Neural cell (in vitro differentiated cells): Measurements from ENCODE around the gene CTSK. TPM values are rescaled to one million over a fixed set of nuclear protein-coding genes. Genes with fewer than 3 reads are reported as not detected.
"Not testable (repeated sequence)": the region's sequence is repeated elsewhere in the genome, so short reads cannot be mapped to it uniquely, and the experiment has no call there.

ENCODE experiments used
- H2AFZ ChIP-seq: fragments of 200-600, 300-800 bp; sonication (generic), shearing (Covaris generic); 2 replicates; pipeline ENCODE4 v1.6.0; 2014; ENCODE audit warnings: low read depth, mild to moderate bottlenecking, antibody characterized with exemption, low read length, moderate library complexity
- H3F3A ChIP-seq: fragments of 200-600 bp; shearing (Covaris generic); 2 replicates; pipeline ENCODE4 v1.6.1; 2016; ENCODE audit warnings: mild to moderate bottlenecking, moderate library complexity, mixed read lengths, antibody characterized with exemption, low read length; ENCODE audit not compliant: insufficient read depth, poor library complexity, severe bottlenecking
- H3K27ac ChIP-seq: fragments of 200-600, 300-800 bp; sonication (generic), shearing (Covaris generic); 2 replicates; pipeline ENCODE4 v1.5.1; 2014; ENCODE audit warnings: mild to moderate bottlenecking, low read length, moderate library complexity
- H3K27me3 ChIP-seq: fragments of 300-800, 200-600 bp; sonication (generic), shearing (Covaris generic); 2 replicates; pipeline ENCODE4 v1.6.0; 2014; ENCODE audit warnings: mild to moderate bottlenecking, low read depth, low read length, moderate library complexity; ENCODE audit not compliant: insufficient read depth
- H3K36me3 ChIP-seq: fragments of 300-800, 200-600 bp; sonication (generic), shearing (Covaris generic); 2 replicates; pipeline ENCODE4 v1.5.1; 2014; ENCODE audit warnings: mild to moderate bottlenecking, antibody characterized with exemption, low read length, moderate library complexity; ENCODE audit not compliant: insufficient read depth
- H3K4me2 ChIP-seq: fragments of 300-800, 200-600 bp; sonication (generic), shearing (Covaris generic); 2 replicates; pipeline ENCODE4 v1.6.0; 2014; ENCODE audit warnings: mild to moderate bottlenecking, low read length
- H3K4me3 ChIP-seq: fragments of 300-800, 200-600 bp; sonication (generic), shearing (Covaris generic); 2 replicates; pipeline ENCODE4 v1.5.1; 2014; ENCODE audit warnings: mild to moderate bottlenecking, low read length, moderate library complexity
- H3K79me2 ChIP-seq: fragments of 200-600 bp; shearing (Covaris generic); replicated peaks from 2 replicates; pipeline ENCODE4 v1.6.0; 2014; ENCODE audit warnings: mild to moderate bottlenecking, low read length, moderate library complexity; ENCODE audit not compliant: insufficient read depth
- H3K9ac ChIP-seq: fragments of 300-800, 200-600 bp; sonication (generic), shearing (Covaris generic); 2 replicates; pipeline ENCODE4 v1.6.1; 2016; ENCODE audit warnings: mild to moderate bottlenecking, low read length, mixed read lengths
- H3K9me2 ChIP-seq: fragments of 200-600 bp; shearing (Covaris generic); 2 replicates; pipeline ENCODE4 v1.6.1; 2016; ENCODE audit warnings: mild to moderate bottlenecking, low read length, mixed read lengths; ENCODE audit not compliant: insufficient read depth
- H3K9me3 ChIP-seq: fragments of 200-600, 300-800 bp; sonication (generic), shearing (Covaris generic); 2 replicates; pipeline ENCODE4 v1.6.1; 2016; ENCODE audit warnings: mild to moderate bottlenecking, mixed run types, low read length, moderate library complexity, mixed read lengths
- H4K20me1 ChIP-seq: fragments of 200-600 bp; shearing (Covaris generic); 2 replicates; pipeline ENCODE4 v1.6.1; 2016; ENCODE audit warnings: mild to moderate bottlenecking, mixed run types; ENCODE audit not compliant: insufficient read depth
- CTCF ChIP-seq: fragments of 450-650 bp; IDR thresholded peaks from 2 replicates; pipeline ENCODE4 v1.5.1; 2014; ENCODE audit warnings: antibody characterized with exemption, mild to moderate bottlenecking, moderate library complexity; ENCODE audit not compliant: poor library complexity, severe bottlenecking
- EP300 ChIP-seq: fragments of 450-650 bp; conservative IDR thresholded peaks from 2 replicates; pipeline ENCODE4 v1.6.1; 2014; ENCODE audit warnings: antibody characterized with exemption, mild to moderate bottlenecking, moderate library complexity; ENCODE audit not compliant: poor library complexity, severe bottlenecking
- EZH2 ChIP-seq: fragments of 200-600, 300-800 bp; shearing (Covaris generic), sonication (generic); IDR thresholded peaks from 2 replicates; pipeline ENCODE4 v1.6.1; 2014; ENCODE audit warnings: antibody characterized with exemption, low read length, borderline replicate concordance, mild to moderate bottlenecking; ENCODE audit not compliant: insufficient read depth, poor library complexity, severe bottlenecking
- MXI1 ChIP-seq: fragments of 450-650 bp; conservative IDR thresholded peaks from 2 replicates; pipeline ENCODE4 v1.6.1; 2014; ENCODE audit warnings: antibody characterized with exemption, mild to moderate bottlenecking; ENCODE audit not compliant: poor library complexity, severe bottlenecking
- POLR2AphosphoS5 ChIP-seq: IDR thresholded peaks from 2 replicates; pipeline ENCODE4 v1.6.1; 2012
- RAD21 ChIP-seq: fragments of 450-650 bp; conservative IDR thresholded peaks from 2 replicates; pipeline ENCODE4 v1.6.1; 2014; ENCODE audit warnings: antibody characterized with exemption, mild to moderate bottlenecking, moderate library complexity
- REST ChIP-seq: IDR thresholded peaks from 2 replicates; pipeline ENCODE4 v1.6.1; 2012; ENCODE audit warnings: borderline replicate concordance
- SMC3 ChIP-seq: fragments of 450-650 bp; conservative IDR thresholded peaks from 2 replicates; pipeline ENCODE4 v1.6.1; 2014; ENCODE audit warnings: antibody characterized with exemption, mild to moderate bottlenecking, moderate library complexity; ENCODE audit not compliant: poor library complexity
- TAF1 ChIP-seq: IDR thresholded peaks from 2 replicates; pipeline ENCODE4 v1.6.1; 2012; ENCODE audit warnings: low read depth
- polyA plus RNA-seq: library from polyadenylated mRNA; depleted of rRNA; stranded (reverse); fragments of >200 nt; gene quantifications from 2 replicates; pipeline ENCODE4 v1.2.3, GENCODE V29; 2014

CTSK gene
- polyA plus RNA-seq, 1 donor from 2014 or later, result 8.0 TPM

GRCh38 chr1:150836129-150836773 is 28.2 kb upstream of the CTSK start:
- Histone ChIP-seq H3K79me2 (no peaks in the 10 kb centered on the region), H3K4me2 (no peak overlapping the region), H3K27me3 (no peaks in the 10 kb centered on the region), H3K9me3 (no peaks in the 10 kb centered on the region), H3K36me3 (peaks cover 12% of the 10 kb centered on the region), H2AFZ (no peak overlapping the region), H3K27ac (no peak overlapping the region), H3F3A (no peaks in the 10 kb centered on the region), H3K9ac (no peak overlapping the region), H3K4me3 (no peak overlapping the region), H4K20me1 (no peaks in the 10 kb centered on the region), H3K9me2 (no peaks in the 10 kb centered on the region)
- no peak for TF ChIP-seq MXI1
- no peak for TF ChIP-seq POLR2AphosphoS5
- no peak for TF ChIP-seq SMC3
- TF ChIP-seq TAF1, result no peak
- no peak for TF ChIP-seq CTCF
- no peak for TF ChIP-seq EP300
- no peak for TF ChIP-seq RAD21
- TF ChIP-seq EZH2, result no peak

GRCh38 chr1:150833961-150834360 is 25.9 kb upstream of the CTSK start:
- not testable (repeated sequence) for H2AFZ ChIP-seq, H3K27me3 ChIP-seq, H3K79me2 ChIP-seq, H3K9ac ChIP-seq, H3K9me2 ChIP-seq, H3K27ac ChIP-seq, H3K4me2 ChIP-seq, H3K9me3 ChIP-seq, H3K4me3 ChIP-seq, H4K20me1 ChIP-seq, H3F3A ChIP-seq
- H3K36me3 ChIP-seq, result peaks cover 10% of the 10 kb centered on the region

GRCh38 chr1:150832597-150832996 is 24.5 kb upstream of the CTSK start:
- Histone ChIP-seq H3K27ac (no peak overlapping the region), H3K9me3 (no peaks in the 10 kb centered on the region), H3K4me2 (no peak overlapping the region), H2AFZ (no peak overlapping the region), H3K4me3 (no peak overlapping the region), H3K27me3 (no peaks in the 10 kb centered on the region), H3K79me2 (no peaks in the 10 kb centered on the region), H3K9me2 (no peaks in the 10 kb centered on the region), H3F3A (no peaks in the 10 kb centered on the region), H3K9ac (no peak overlapping the region), H3K36me3 (peaks cover 16% of the 10 kb centered on the region), H4K20me1 (no peaks in the 10 kb centered on the region)
- TF ChIP-seq MXI1, result no peak
- TF ChIP-seq REST, result no peak
- no peak for TF ChIP-seq CTCF
- no peak for TF ChIP-seq EZH2
- no peak for TF ChIP-seq EP300
